Type B pancreatic cell (in vitro differentiated cells): ENCODE data around the gene PPIP5K1. TPM values are rescaled to one million over a fixed set of nuclear protein-coding genes. Genes with fewer than 3 reads are reported as not detected.
"Not testable (repeated sequence)": the region's sequence is repeated elsewhere in the genome, so short reads cannot be mapped to it uniquely, and the experiment has no call there.

ENCODE experiments used
- DNase-seq: peaks from one replicate; pipeline ENCODE4 v3.0.0; 2021; ENCODE audit warnings: mixed read lengths; ENCODE audit not compliant: unreplicated experiment; ENCODE audit errors: extremely low spot score
- H3K27ac Mint-ChIP-seq: 2 replicates; pipeline ENCODE4 v1.8.0; 2021; ENCODE audit warnings: mild to moderate bottlenecking, mixed read lengths
- H3K27me3 Mint-ChIP-seq: 2 replicates; pipeline ENCODE4 v1.8.0; 2021; ENCODE audit warnings: mixed read lengths
- H3K36me3 Mint-ChIP-seq: 2 replicates; pipeline ENCODE4 v1.8.0; 2021; ENCODE audit warnings: mixed read lengths
- H3K4me1 Mint-ChIP-seq: one replicate; pipeline ENCODE4 v1.8.0; 2021; ENCODE audit warnings: mixed read lengths; ENCODE audit not compliant: unreplicated experiment
- H3K4me3 Mint-ChIP-seq: 2 replicates; pipeline ENCODE4 v1.8.0; 2021; ENCODE audit warnings: mild to moderate bottlenecking, mixed read lengths
- H3K9me3 Mint-ChIP-seq: 2 replicates; pipeline ENCODE4 v1.8.0; 2021; ENCODE audit warnings: mixed read lengths
- CTCF ChIP-seq: fragments of 200-600 bp; sonication (generic); conservative IDR thresholded peaks from 2 replicates; pipeline ENCODE4 v1.5.0; 2021; ENCODE audit warnings: antibody characterized with exemption, mild to moderate bottlenecking
- long read RNA-seq: library from polyadenylated mRNA; unstranded; transcript quantifications from one replicate; pipeline ENCODE4 v2.0.0, GENCODE V29; 2020
- total RNA-seq: library from RNA; stranded (reverse); gene quantifications from 2 replicates; pipeline ENCODE4 v1.2.1, GENCODE V29; 2021; ENCODE audit warnings: low replicate concordance

Gene PPIP5K1
- total RNA-seq, result 58.2 and 87.0 TPM in 2 replicates
- long read RNA-seq, partial matches to known transcripts, result 5 of 17 reads
- long read RNA-seq, other reads (novel, unspliced or antisense), result 12 of 17 reads

GRCh38 chr15:43589778-43590466, at the start of gene PPIP5K1:
PPIP5K1 (minus strand) TSS chr15:43590208; CDS start chr15:43584504, 5,704 bp downstream.
- DNase-seq, H3K36me3 Mint-ChIP-seq, H3K9me3 Mint-ChIP-seq, H3K4me3 Mint-ChIP-seq, H3K27ac Mint-ChIP-seq, H3K27me3 Mint-ChIP-seq, H3K4me1 Mint-ChIP-seq: not testable (repeated sequence)

- not testable (repeated sequence) for H3K4me1 Mint-ChIP-seq, H3K4me3 Mint-ChIP-seq, H3K27ac Mint-ChIP-seq, H3K9me3 Mint-ChIP-seq, H3K27me3 Mint-ChIP-seq, DNase-seq, H3K36me3 Mint-ChIP-seq
Measured at GRCh38 chr15:43638464-43639204, 48.6 kb upstream of the PPIP5K1 start.

GRCh38 chr15:43626937-43627336, 36.9 kb upstream of the PPIP5K1 start:
- not testable (repeated sequence) for H3K4me1 Mint-ChIP-seq, H3K27me3 Mint-ChIP-seq, H3K27ac Mint-ChIP-seq, H3K4me3 Mint-ChIP-seq, DNase-seq, H3K36me3 Mint-ChIP-seq, H3K9me3 Mint-ChIP-seq

- Mint-ChIP-seq H3K9me3 (no peaks in the 10 kb centered on the region), H3K4me3 (no peak overlapping the region)
- DNase-seq, result no peak
Measured at GRCh38 chr15:43625106-43625505, 35.1 kb upstream of the PPIP5K1 start.

GRCh38 chr15:43622068-43622799, 32.2 kb upstream of the PPIP5K1 start:
- DNase-seq, H3K9me3 Mint-ChIP-seq, H3K27ac Mint-ChIP-seq: not testable (repeated sequence)

More at GRCh38 chr15:43625106-43625505, 35.1 kb upstream of the PPIP5K1 start:
- H3K4me1 Mint-ChIP-seq, result peaks cover 4% of the 10 kb centered on the region
- H3K27ac Mint-ChIP-seq, result no peak overlapping the region
- peaks cover 2% of the 10 kb centered on the region for H3K27me3 Mint-ChIP-seq
- no peak for TF ChIP-seq CTCF
- H3K36me3 Mint-ChIP-seq, result no peaks in the 10 kb centered on the region

GRCh38 chr15:43618700-43619099, 28.7 kb upstream of the PPIP5K1 start, which contains the start of gene STRC:
STRC (minus strand) TSS chr15:43618800; CDS start chr15:43618722, 78 bp downstream.
- H3K36me3 Mint-ChIP-seq, H3K27me3 Mint-ChIP-seq, H3K4me3 Mint-ChIP-seq, DNase-seq, H3K4me1 Mint-ChIP-seq, H3K9me3 Mint-ChIP-seq, H3K27ac Mint-ChIP-seq: not testable (repeated sequence)

More at GRCh38 chr15:43622068-43622799, 32.2 kb upstream of the PPIP5K1 start:
- H3K4me3 Mint-ChIP-seq, H3K36me3 Mint-ChIP-seq, H3K4me1 Mint-ChIP-seq, H3K27me3 Mint-ChIP-seq: not testable (repeated sequence)

GRCh38 chr15:43617750-43618149, 27.7 kb upstream of the PPIP5K1 start:
- not testable (repeated sequence) for H3K4me1 Mint-ChIP-seq, H3K4me3 Mint-ChIP-seq

GRCh38 chr15:43602233-43602632, 12.2 kb upstream of the PPIP5K1 start:
- H3K4me3 Mint-ChIP-seq, H3K36me3 Mint-ChIP-seq, DNase-seq, H3K9me3 Mint-ChIP-seq, H3K27ac Mint-ChIP-seq, H3K4me1 Mint-ChIP-seq: not testable (repeated sequence)
- peaks cover 13% of the 10 kb centered on the region for H3K27me3 Mint-ChIP-seq

More at GRCh38 chr15:43617750-43618149, 27.7 kb upstream of the PPIP5K1 start:
- not testable (repeated sequence) for H3K27me3 Mint-ChIP-seq, DNase-seq, H3K27ac Mint-ChIP-seq, H3K9me3 Mint-ChIP-seq, H3K36me3 Mint-ChIP-seq

GRCh38 chr15:43600200-43600599, 10.2 kb upstream of the PPIP5K1 start:
- not testable (repeated sequence) for H3K27ac Mint-ChIP-seq, H3K4me3 Mint-ChIP-seq, H3K9me3 Mint-ChIP-seq, H3K4me1 Mint-ChIP-seq, H3K36me3 Mint-ChIP-seq, DNase-seq
- H3K27me3 Mint-ChIP-seq, result peaks cover 16% of the 10 kb centered on the region

- H3K27ac Mint-ChIP-seq, DNase-seq, H3K4me3 Mint-ChIP-seq, H3K9me3 Mint-ChIP-seq, H3K36me3 Mint-ChIP-seq, H3K4me1 Mint-ChIP-seq: not testable (repeated sequence)
- peaks cover 16% of the 10 kb centered on the region for H3K27me3 Mint-ChIP-seq
Measured at GRCh38 chr15:43599131-43599530, 9.1 kb upstream of the PPIP5K1 start.

GRCh38 chr15:43593328-43594190, 3.6 kb upstream of the PPIP5K1 start, which contains the start of gene CKMT1B:
CKMT1B (plus strand) TSS chr15:43594027; CDS start chr15:43594219, 192 bp downstream.
- not testable (repeated sequence) for H3K27me3 Mint-ChIP-seq, H3K4me1 Mint-ChIP-seq, DNase-seq, H3K4me3 Mint-ChIP-seq, H3K27ac Mint-ChIP-seq, H3K36me3 Mint-ChIP-seq, H3K9me3 Mint-ChIP-seq

- not testable (repeated sequence) for DNase-seq, H3K27ac Mint-ChIP-seq, H3K36me3 Mint-ChIP-seq, H3K4me3 Mint-ChIP-seq, H3K4me1 Mint-ChIP-seq, H3K9me3 Mint-ChIP-seq, H3K27me3 Mint-ChIP-seq
Measured at GRCh38 chr15:43592841-43593240, 2.8 kb upstream of the PPIP5K1 start.
